Nephron progenitor cell (in vitro differentiated cells): ENCODE data around the gene ING1.

ENCODE experiments used
- DNase-seq: peaks from one replicate; pipeline ENCODE4 v3.0.0; 2021
- H3K27ac Mint-ChIP-seq: 2 replicates; pipeline ENCODE4 v1.8.0; 2021; ENCODE audit warnings: mild to moderate bottlenecking, moderate library complexity, mixed read lengths
- H3K27me3 Mint-ChIP-seq: 2 replicates; pipeline ENCODE4 v1.8.0; 2021; ENCODE audit warnings: mild to moderate bottlenecking, low read depth, mixed read lengths; ENCODE audit not compliant: poor library complexity
- H3K36me3 Mint-ChIP-seq: 2 replicates; pipeline ENCODE4 v1.8.0; 2021; ENCODE audit warnings: low read depth, mixed read lengths
- H3K4me1 Mint-ChIP-seq: 2 replicates; pipeline ENCODE4 v1.8.0; 2021; ENCODE audit warnings: mixed read lengths
- H3K4me3 Mint-ChIP-seq: 2 replicates; pipeline ENCODE4 v1.8.0; 2021; ENCODE audit warnings: mild to moderate bottlenecking, moderate library complexity, mixed read lengths
- H3K9me3 Mint-ChIP-seq: 2 replicates; pipeline ENCODE4 v1.8.0; 2021; ENCODE audit warnings: mild to moderate bottlenecking, moderate library complexity, mixed read lengths
- CTCF ChIP-seq: fragments of 200-600 bp; sonication (generic); IDR thresholded peaks from 2 replicates; pipeline ENCODE4 v1.5.0; 2021; ENCODE audit warnings: antibody characterized with exemption

Gene ING1

GRCh38 chr13:110734561-110734960, 21.1 kb downstream of the ING1 start:
- DNase-seq, result no peak
- Mint-ChIP-seq H3K27ac (no peak overlapping the region), H3K4me1 (peaks cover 6% of the 10 kb centered on the region), H3K9me3 (peaks cover 26% of the 10 kb centered on the region), H3K27me3 (peaks cover 10% of the 10 kb centered on the region), H3K36me3 (peaks cover 11% of the 10 kb centered on the region), H3K4me3 (no peak overlapping the region)
- TF ChIP-seq CTCF, result no peak

GRCh38 chr13:110737555-110737954, 24.1 kb downstream of the ING1 start:
- DNase-seq, result no peak
- Mint-ChIP-seq H3K9me3 (peaks cover 35% of the 10 kb centered on the region), H3K4me1 (no peaks in the 10 kb centered on the region), H3K27ac (no peak overlapping the region), H3K4me3 (no peak overlapping the region), H3K36me3 (peaks cover 11% of the 10 kb centered on the region), H3K27me3 (peaks cover 10% of the 10 kb centered on the region)
- no peak for TF ChIP-seq CTCF

- peaks cover 41% of the 10 kb centered on the region for H3K9me3 Mint-ChIP-seq
- H3K4me1 Mint-ChIP-seq, result peaks cover 29% of the 10 kb centered on the region
- peaks cover 3% of the 10 kb centered on the region for H3K27me3 Mint-ChIP-seq
- no peak overlapping the region for H3K4me3 Mint-ChIP-seq
- DNase-seq, result no peak
- no peak for TF ChIP-seq CTCF
- H3K27ac Mint-ChIP-seq, result no peak overlapping the region
- peaks cover 7% of the 10 kb centered on the region for H3K36me3 Mint-ChIP-seq
Measured at GRCh38 chr13:110743687-110744086, 30.2 kb downstream of the ING1 start.

- DNase-seq, result no peak
- Mint-ChIP-seq H3K36me3 (peaks cover 25% of the 10 kb centered on the region), H3K27me3 (peaks cover 3% of the 10 kb centered on the region), H3K4me3 (peak overlapping the region; percentile 24), H3K9me3 (peaks cover 43% of the 10 kb centered on the region), H3K4me1 (peaks cover 31% of the 10 kb centered on the region), H3K27ac (peak overlapping the region; percentile 84)
- TF ChIP-seq CTCF, result no peak
Measured at GRCh38 chr13:110746438-110746837, 32.9 kb downstream of the ING1 start.

- no peak for TF ChIP-seq CTCF
- no peak overlapping the region for H3K27ac Mint-ChIP-seq
- H3K36me3 Mint-ChIP-seq, result peaks cover 42% of the 10 kb centered on the region
- H3K4me3 Mint-ChIP-seq, result no peak overlapping the region
- peaks cover 49% of the 10 kb centered on the region for H3K9me3 Mint-ChIP-seq
- H3K27me3 Mint-ChIP-seq, result peaks cover 3% of the 10 kb centered on the region
- H3K4me1 Mint-ChIP-seq, result peaks cover 31% of the 10 kb centered on the region
- no peak for DNase-seq
Measured at GRCh38 chr13:110748271-110748670, 34.8 kb downstream of the ING1 start.

- peaks cover 31% of the 10 kb centered on the region for H3K9me3 Mint-ChIP-seq
- H3K27me3 Mint-ChIP-seq, result peaks cover 12% of the 10 kb centered on the region
- TF ChIP-seq CTCF, result no peak
- H3K4me3 Mint-ChIP-seq, result no peak overlapping the region
- DNase-seq, result no peak
- peaks cover 5% of the 10 kb centered on the region for H3K4me1 Mint-ChIP-seq
- H3K27ac Mint-ChIP-seq, result no peak overlapping the region
- H3K36me3 Mint-ChIP-seq, result peaks cover 24% of the 10 kb centered on the region
Measured at GRCh38 chr13:110756219-110756631, 42.7 kb downstream of the ING1 start.
